EH (cell line): Measurements from ENCODE around the gene CYLD.

Source experiments
- DNase-seq: peaks from one replicate; pipeline ENCODE4 v3.0.0-alpha.2; 2015; ENCODE audit warnings: low read depth

The CYLD gene

GRCh38 chr16:50781518-50781917 is 39.6 kb downstream of the CYLD start:
- no peak for DNase-seq

DNA sequence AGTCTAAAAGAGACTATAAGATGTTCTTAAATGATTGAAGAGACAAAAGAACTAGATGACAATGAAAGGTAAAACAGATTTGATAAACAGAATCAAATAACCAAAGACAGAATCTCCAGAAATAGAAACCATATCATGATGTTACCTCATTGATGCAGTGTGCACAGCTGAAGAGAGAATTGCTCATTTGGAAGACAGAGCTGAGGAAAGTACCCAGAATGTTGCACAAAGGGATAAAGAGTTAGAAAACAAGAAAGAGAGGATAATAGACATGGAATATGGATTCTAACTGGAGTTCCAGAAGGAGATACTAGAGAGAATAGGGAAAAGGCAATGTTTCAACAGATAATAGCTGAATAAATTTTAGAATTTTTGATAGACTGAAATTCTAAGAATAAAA is 47.9 kb downstream of the CYLD start:
- no peak for DNase-seq

GRCh38 chr16:50791522-50791921 is 49.6 kb downstream of the CYLD start:
- no peak for DNase-seq

DNA sequence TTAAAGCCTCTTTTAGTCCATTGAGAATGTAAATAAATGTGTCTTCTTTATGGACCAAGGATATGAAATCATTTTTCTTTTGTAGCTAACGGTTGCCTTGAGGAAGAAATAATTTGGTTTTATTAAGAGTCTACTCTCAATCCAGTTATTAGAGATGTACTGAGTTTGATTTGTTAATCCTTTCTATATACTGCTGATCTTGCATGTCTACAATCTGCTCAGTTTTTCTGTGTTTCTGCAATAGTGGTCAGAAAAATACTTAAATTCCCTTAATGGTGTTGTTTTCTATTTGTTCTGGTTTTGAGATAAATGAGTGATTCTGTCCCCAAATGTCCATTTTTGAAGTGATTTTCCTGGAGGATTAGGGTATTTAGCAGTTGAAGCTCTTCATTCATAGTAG is 54.9 kb downstream of the CYLD start:
- no peak for DNase-seq

DNA sequence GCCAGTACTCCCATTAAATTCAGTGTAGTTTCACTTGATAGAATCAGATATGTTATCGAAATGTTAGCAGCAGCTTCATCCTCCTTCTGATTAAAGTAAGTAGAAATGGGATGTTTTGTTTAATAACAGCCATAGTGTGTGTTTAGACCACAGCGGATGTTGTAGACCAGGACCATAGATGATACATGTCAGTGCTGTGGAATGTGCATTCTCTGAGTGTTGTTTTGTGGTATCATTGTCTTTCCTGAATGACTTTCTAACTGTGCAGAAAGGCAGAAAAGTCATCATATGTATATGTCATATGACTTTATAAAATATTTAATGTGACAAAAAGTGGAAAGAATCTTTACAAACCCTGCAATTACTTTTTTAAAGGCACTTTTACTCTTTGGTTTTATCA is 55.6 kb downstream of the CYLD start:
- DNase-seq: peak; percentile 46

GRCh38 chr16:50800074-50800473 is 58.2 kb downstream of the CYLD start:
- DNase-seq: no peak

DNA sequence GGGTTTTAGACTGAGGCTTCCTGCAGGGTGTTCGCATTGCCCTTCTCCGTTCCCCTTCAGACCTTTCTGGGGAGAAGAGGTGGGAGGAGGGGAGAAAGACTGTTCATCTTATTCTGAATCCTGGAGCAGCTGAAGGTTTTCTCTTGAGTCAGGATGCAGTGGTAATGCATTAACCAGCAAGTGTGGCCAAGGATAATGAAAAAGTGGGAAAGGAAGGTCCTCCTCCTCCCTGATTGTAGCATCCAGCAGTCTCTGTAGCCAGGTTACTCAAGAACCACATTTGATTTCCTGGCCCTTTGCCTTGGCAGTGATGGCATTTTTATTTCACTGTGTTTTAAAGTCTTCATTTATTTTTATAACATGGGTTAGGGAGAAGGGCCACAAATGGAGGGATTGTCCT is 59.1 kb downstream of the CYLD start:
- DNase-seq: no peak

GRCh38 chr16:50802000-50802399 is 60.1 kb downstream of the CYLD start:
- peak; percentile 52 for DNase-seq

- DNase-seq: no peak
Measured at GRCh38 chr16:50802961-50803360, 61.1 kb downstream of the CYLD start.

- no peak for DNase-seq
Measured at GRCh38 chr16:50804290-50804907, 62.5 kb downstream of the CYLD start.

DNA sequence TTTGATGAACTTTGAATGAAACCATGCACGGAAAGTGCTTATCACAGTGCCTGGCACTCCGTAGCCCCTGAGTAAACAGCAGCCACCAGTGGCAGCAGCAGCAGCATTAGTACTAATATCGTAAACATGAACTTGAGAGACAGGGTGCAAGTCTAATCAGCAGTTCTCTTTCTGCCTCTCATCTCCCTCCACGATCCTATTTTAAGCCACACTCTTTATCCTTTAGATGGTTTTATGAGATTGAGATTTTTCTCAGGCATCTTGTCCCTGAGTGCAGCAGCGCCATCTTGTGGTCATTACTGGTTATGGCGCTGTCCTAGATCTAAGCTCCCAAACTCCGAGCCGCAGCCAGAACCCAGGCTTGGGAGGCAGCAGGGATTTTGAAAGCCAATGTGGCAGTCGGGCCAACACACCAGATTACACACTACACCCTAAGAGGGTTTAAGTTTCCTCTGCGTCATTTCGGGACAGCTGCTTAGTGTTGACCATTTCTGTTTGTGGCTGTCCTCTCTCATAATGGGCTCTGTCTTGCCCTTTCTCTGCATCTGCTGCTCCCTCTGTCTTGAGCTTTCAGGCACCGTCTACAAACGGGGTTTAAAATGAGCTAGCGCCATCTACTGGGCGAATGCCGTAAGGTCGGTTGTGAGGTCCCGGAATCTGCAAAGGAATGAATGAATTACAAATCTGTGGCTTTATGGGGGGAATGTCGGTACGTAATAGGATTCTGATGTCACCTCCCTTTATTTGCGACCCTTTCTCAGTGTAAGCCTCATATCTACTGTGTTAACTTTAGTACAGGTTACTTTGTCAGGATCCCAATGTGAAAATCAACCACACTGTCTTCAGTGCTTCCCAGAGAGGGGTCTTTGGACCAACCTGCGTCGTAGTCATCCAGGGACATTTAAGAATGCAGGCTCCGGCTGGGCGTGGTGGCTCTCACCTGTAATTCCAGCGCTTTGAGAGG is 64.5 kb downstream of the CYLD start:
- DNase-seq: peak; percentile 89

DNA sequence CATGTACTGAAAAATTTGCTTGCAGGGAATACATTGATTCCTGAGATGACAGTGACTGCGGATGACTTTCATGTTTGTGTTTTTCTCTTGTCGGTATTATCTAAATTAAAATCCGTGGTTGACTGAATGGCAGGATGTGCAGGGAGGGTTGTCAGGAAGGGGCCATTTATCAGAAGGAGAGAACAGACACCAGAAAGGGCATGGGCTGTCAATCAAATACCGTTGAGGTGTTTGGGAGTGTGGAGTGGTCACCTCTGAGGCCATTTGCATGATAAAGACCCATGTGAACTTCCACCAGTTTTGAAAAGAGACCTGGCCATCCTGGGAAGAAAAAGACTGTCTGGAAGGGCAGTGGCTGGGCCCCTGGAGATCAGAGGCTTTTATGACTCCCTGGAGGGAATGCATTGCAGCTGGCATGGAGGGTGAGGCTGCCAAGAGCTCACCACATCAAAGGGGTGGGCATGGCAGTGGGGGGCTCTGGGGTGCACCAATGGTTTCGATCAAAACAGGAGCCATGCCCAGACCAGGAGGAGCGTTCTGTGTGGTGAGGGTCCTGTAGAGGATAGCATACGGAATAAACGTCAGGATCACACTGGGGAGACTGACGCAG is 67.1 kb downstream of the CYLD start:
- DNase-seq: no peak

DNA sequence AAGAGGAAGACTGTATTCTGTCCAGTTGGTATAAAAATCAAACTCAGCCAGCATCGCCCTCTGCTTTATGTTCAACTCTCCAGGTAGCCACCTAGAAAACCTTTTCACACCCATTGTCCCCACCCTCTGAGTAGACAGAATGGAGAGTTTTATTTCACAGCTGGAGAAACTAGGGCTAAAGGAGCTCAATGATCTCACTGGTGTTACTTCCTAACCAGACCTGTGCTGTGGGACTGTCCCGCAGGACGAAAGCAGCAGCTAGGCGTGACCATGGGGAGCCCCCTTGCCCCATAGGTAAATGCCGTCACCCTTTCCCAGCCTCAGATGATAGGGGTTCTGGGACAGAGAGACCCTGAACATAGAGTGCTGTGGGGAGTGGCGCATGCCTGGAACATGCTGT is 67.7 kb downstream of the CYLD start:
- DNase-seq: no peak

DNA sequence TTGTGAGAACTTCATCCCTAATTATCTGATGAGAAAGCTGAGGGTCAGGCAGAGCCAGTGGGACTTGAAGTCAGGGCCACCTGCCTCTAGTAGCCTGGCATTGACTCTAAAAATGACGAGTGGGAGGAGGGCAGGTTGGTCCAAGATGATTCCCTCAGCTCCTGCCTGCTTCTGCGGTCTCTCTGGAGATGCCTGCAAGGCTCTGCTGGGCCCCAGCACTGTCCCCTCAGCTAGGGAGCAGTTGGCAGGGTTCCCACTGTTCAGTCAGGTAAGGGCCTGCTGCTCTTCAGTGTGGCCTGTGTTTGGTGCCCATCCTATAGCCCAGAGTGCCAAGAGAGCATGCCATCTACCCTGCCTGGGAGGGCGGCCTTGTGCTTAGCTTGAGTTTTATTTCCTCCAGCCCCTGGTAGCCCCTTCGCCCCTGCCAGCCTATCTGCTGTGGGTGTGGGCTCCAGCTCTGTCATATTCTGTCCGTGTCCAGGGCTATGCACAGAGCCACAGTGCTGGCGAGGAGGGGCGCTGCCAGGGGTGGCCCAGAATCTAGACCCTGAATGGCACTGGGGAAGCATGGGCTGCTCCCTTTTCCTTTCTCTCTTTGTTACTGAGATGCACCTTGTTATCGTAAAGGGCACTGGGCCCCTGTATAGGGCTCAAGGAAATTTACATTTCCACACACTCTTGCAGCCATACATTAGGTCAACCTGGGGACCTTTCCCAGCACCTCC is 68.5 kb downstream of the CYLD start:
- no peak for DNase-seq

GRCh38 chr16:50812046-50812445 is 70.2 kb downstream of the CYLD start:
- DNase-seq: no peak

DNA sequence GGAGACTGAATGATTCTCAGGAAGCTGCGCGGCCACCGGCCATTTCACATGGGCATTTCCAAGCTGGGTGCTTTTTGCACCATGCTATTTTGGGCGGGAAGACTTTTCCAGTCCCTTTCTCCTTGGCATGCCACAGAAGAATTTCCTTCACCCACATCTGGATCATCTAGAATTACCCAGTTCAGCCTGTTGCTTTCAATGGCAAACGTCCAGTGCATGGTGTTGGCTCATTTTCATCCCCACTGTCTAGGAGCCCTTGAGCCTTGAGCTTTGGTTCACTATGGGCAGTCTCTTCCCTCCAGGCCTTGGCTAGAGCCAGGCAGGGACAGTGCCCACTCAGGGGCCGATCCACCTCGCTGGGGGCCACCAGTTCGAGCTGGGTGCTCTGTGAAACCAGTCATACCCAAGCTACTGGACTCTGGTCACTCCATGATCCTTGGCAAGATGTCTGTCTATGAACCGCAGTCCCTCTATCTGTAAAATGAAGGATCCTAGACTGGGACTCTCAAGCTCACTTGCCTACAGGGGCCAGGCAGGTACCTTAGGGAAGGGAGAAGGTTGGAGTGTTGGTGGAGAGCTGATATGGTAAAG is 71.1 kb downstream of the CYLD start:
- DNase-seq: no peak

DNA sequence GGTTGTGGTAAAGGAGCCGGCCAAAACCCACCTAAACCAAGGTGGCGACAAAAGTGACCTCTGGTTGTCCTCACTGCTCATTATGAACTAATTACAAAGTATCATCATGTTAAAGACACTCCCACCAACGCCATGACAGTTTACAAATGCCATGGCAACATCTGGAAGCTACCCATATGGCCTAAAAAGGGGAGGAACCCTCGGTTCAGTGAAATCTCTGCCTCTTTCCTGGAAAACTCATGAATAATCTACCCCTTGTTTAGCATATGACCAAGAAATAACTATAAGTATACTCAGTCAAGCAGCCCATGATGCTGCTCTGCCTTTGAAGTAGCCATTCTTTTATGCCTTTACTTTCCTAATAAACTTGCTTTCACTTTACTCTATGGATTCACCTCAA is 72.2 kb downstream of the CYLD start:
- DNase-seq: no peak

- DNase-seq: no peak
Measured at GRCh38 chr16:50814541-50814940, 72.7 kb downstream of the CYLD start.

DNA sequence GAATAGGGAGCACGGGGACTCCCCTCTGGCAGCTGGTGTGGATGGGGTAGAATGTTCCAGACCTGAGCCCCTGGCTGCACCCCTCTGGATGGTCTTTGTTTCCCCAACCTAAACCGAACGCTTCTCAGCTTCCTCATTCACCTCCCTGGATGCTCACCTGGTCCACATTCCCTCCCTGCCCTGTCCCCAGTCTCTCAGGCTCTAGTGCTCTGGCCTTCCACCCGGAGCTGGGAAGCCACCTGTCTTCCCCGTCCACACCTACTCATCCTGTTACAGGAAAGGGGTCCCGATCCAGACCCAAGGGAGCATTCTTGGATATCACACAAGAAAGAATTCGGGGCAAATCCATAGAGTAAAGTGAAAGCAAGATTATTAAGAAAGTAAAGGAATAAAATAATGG is 73.5 kb downstream of the CYLD start:
- DNase-seq: no peak

GRCh38 chr16:50816901-50817555 is 75.1 kb downstream of the CYLD start:
- DNase-seq: no peak

DNA sequence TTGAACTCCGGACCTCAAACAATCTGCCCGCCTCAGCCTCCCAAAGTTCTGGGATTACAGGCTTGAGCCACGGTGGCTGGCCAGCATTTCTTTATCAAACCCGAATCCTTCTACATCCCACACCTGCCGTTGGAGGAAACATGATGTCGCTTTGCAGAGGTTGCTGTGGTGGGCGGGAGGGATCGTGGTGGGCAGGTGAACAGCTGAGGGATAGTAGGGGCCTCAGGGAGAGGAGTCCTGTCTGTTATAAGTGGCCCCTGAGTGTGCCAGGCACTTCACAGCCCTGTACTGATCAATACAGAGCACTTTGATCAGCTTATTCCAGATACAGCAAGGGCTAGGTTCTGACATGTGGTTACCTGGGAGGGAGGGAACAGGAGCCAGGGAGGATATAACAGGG is 76.5 kb downstream of the CYLD start:
- no peak for DNase-seq

DNA sequence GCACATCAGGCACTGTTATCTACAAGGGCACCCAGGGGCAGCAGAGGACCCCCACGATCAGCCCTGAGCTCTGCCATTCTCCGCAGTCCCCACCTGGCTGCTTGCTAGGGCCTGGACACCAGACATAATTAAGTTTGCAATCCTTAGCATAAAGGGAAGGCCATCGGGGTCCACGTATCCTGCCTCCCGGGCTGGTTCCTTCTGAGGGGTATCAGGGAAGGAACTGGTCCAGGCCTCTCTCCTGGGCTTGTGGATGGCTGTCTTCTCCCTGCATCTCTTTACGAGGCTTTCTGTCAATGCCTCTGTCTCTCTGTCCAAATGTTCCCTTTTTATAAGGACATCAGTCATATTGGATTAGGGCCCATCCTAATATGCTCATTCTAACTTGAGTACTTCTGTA is 77.8 kb downstream of the CYLD start:
- no peak for DNase-seq
